A172 (cell line): ENCODE data around the gene PPARD. TPM values are rescaled to one million over a fixed set of nuclear protein-coding genes. Genes with fewer than 3 reads are reported as not detected.
"Not testable (repeated sequence)": the region's sequence is repeated elsewhere in the genome, so short reads cannot be mapped to it uniquely, and the experiment has no call there.

ENCODE experiments used
- DNase-seq: peaks from one replicate; pipeline ENCODE4 v3.0.0-alpha.2; 2015; ENCODE audit warnings: low spot score
- total RNA-seq: library from RNA; depleted of rRNA; stranded (reverse); fragments of >200 nt; shearing (Covaris generic); gene quantifications from 2 replicates; pipeline ENCODE4 v1.2.3, GENCODE V29; 2014

PPARD gene
- total RNA-seq, 1 experiment from 2014 or later, result 7.2 TPM

GRCh38 chr6:35406711-35407485, 64.5 kb downstream of the PPARD start:
- DNase-seq, result no peak

GRCh38 chr6:35409245-35409644, 66.9 kb downstream of the PPARD start:
- DNase-seq, result no peak

GRCh38 chr6:35410131-35410530, 67.8 kb downstream of the PPARD start:
- no peak for DNase-seq

GRCh38 chr6:35411066-35411465, 68.7 kb downstream of the PPARD start:
- DNase-seq, result no peak

- no peak for DNase-seq
Measured at GRCh38 chr6:35412102-35412501, 69.7 kb downstream of the PPARD start.

GRCh38 chr6:35413911-35414310, 71.6 kb downstream of the PPARD start:
- DNase-seq, result no peak

- peak; percentile 72 for DNase-seq
Measured at GRCh38 chr6:35415065-35415891, 72.9 kb downstream of the PPARD start.

GRCh38 chr6:35417979-35418661, 75.8 kb downstream of the PPARD start:
- no peak for DNase-seq

GRCh38 chr6:35419417-35419816, 77.1 kb downstream of the PPARD start:
- no peak for DNase-seq

GRCh38 chr6:35419961-35420360, 77.6 kb downstream of the PPARD start:
- no peak for DNase-seq

- DNase-seq, result peak; percentile 86
Measured at GRCh38 chr6:35425284-35425683, 82.9 kb downstream of the PPARD start.

GRCh38 chr6:35426074-35426473, 83.7 kb downstream of the PPARD start:
- DNase-seq, result no peak

- DNase-seq, result no peak
Measured at GRCh38 chr6:35427435-35427834, 85.1 kb downstream of the PPARD start.

GRCh38 chr6:35427851-35428321, 85.5 kb downstream of the PPARD start:
- DNase-seq, result peak; percentile 64

GRCh38 chr6:35428421-35429149, 86.2 kb downstream of the PPARD start:
- no peak for DNase-seq

- DNase-seq, result no peak
Measured at GRCh38 chr6:35429463-35429862, 87.1 kb downstream of the PPARD start.

GRCh38 chr6:35432291-35432690, 89.9 kb downstream of the PPARD start:
- no peak for DNase-seq

GRCh38 chr6:35432702-35433101, 90.3 kb downstream of the PPARD start:
- not testable (repeated sequence) for DNase-seq

- no peak for DNase-seq
Measured at GRCh38 chr6:35435074-35435837, 92.9 kb downstream of the PPARD start.

GRCh38 chr6:35436071-35436857, 93.9 kb downstream of the PPARD start:
- no peak for DNase-seq
